Mesothelial cell of epicardium (in vitro differentiated cells): ENCODE results near the gene GEMIN2. TPM values are rescaled to one million over a fixed set of nuclear protein-coding genes. Genes with fewer than 3 reads are reported as not detected.
A peak's percentile ranks its signal among the peaks of the same experiment; 100 is the strongest.
"Not testable (repeated sequence)": the region's sequence is repeated elsewhere in the genome, so short reads cannot be mapped to it uniquely, and the experiment has no call there.

ENCODE experiments used
- DNase-seq, 2 experiments: peaks; one replicate each; pipeline ENCODE4 v3.0.0; 2021; ENCODE audit warnings: low spot score in 2 of 2; ENCODE audit not compliant: unreplicated experiment in 2 of 2
- H3K27ac Mint-ChIP-seq: 2 replicates; pipeline ENCODE4 v1.8.0; 2021; ENCODE audit warnings: mixed read lengths
- H3K27me3 Mint-ChIP-seq: 2 replicates; pipeline ENCODE4 v1.8.0; 2021; ENCODE audit warnings: low read depth, mixed read lengths
- H3K36me3 Mint-ChIP-seq: 2 replicates; pipeline ENCODE4 v1.8.0; 2021; ENCODE audit warnings: mixed read lengths
- H3K4me1 Mint-ChIP-seq: 2 replicates; pipeline ENCODE4 v1.8.0; 2021; ENCODE audit warnings: mixed read lengths
- H3K4me3 Mint-ChIP-seq: 2 replicates; pipeline ENCODE4 v1.8.0; 2021; ENCODE audit warnings: mild to moderate bottlenecking, moderate library complexity, mixed read lengths
- H3K9me3 Mint-ChIP-seq: 2 replicates; pipeline ENCODE4 v1.8.0; 2021; ENCODE audit warnings: mixed read lengths
- CTCF ChIP-seq: fragments of 200-600 bp; sonication (generic); IDR thresholded peaks from one replicate; pipeline ENCODE4 v1.5.0; 2021; ENCODE audit warnings: antibody characterized with exemption; ENCODE audit not compliant: unreplicated experiment
- total RNA-seq: library from RNA; stranded (reverse); gene quantifications from 3 replicates; pipeline ENCODE4 v1.2.1, GENCODE V29; 2021

GEMIN2 gene
- total RNA-seq, 1 donor from 2014 or later = 13.9 TPM

GRCh38 chr14:39138440-39138839 is 24.3 kb downstream of the GEMIN2 start:
- TF ChIP-seq CTCF = no peak
- H3K9me3 Mint-ChIP-seq = peaks cover 7% of the 10 kb centered on the region
- H3K36me3 Mint-ChIP-seq = peaks cover 50% of the 10 kb centered on the region
- H3K27ac Mint-ChIP-seq = peak overlapping the region; percentile 14
- H3K27me3 Mint-ChIP-seq = no peaks in the 10 kb centered on the region
- H3K4me3 Mint-ChIP-seq = no peak overlapping the region
- DNase-seq = no peak
- H3K4me1 Mint-ChIP-seq = no peaks in the 10 kb centered on the region

GRCh38 chr14:39140170-39140569 is 26.0 kb downstream of the GEMIN2 start:
- Mint-ChIP-seq H3K27me3 (no peaks in the 10 kb centered on the region), H3K4me3 (no peak overlapping the region), H3K27ac (no peak overlapping the region), H3K9me3 (peaks cover 7% of the 10 kb centered on the region), H3K36me3 (peaks cover 39% of the 10 kb centered on the region), H3K4me1 (no peaks in the 10 kb centered on the region)
- DNase-seq = no peak
- no peak for TF ChIP-seq CTCF

GRCh38 chr14:39141623-39142022 is 27.5 kb downstream of the GEMIN2 start:
- H3K36me3 Mint-ChIP-seq = peaks cover 35% of the 10 kb centered on the region
- H3K4me3 Mint-ChIP-seq, H3K27me3 Mint-ChIP-seq, H3K4me1 Mint-ChIP-seq, H3K27ac Mint-ChIP-seq, DNase-seq, H3K9me3 Mint-ChIP-seq: not testable (repeated sequence)

GRCh38 chr14:39143226-39143625 is 29.1 kb downstream of the GEMIN2 start:
- Mint-ChIP-seq H3K36me3 (peaks cover 42% of the 10 kb centered on the region), H3K9me3 (peaks cover 10% of the 10 kb centered on the region)
- not testable (repeated sequence) for H3K27ac Mint-ChIP-seq, H3K4me3 Mint-ChIP-seq, DNase-seq, H3K4me1 Mint-ChIP-seq, H3K27me3 Mint-ChIP-seq

GRCh38 chr14:39145266-39145966 is 31.3 kb downstream of the GEMIN2 start:
- no peak for TF ChIP-seq CTCF
- Mint-ChIP-seq H3K9me3 (peaks cover 10% of the 10 kb centered on the region), H3K4me3 (no peak overlapping the region), H3K27me3 (no peaks in the 10 kb centered on the region), H3K27ac (no peak overlapping the region), H3K4me1 (no peaks in the 10 kb centered on the region), H3K36me3 (peaks cover 36% of the 10 kb centered on the region)
- DNase-seq = no peak

- DNase-seq = no peak
- no peak overlapping the region for H3K4me3 Mint-ChIP-seq
- H3K9me3 Mint-ChIP-seq = no peaks in the 10 kb centered on the region
- no peak for TF ChIP-seq CTCF
- peaks cover 18% of the 10 kb centered on the region for H3K36me3 Mint-ChIP-seq
- no peaks in the 10 kb centered on the region for H3K4me1 Mint-ChIP-seq
- no peaks in the 10 kb centered on the region for H3K27me3 Mint-ChIP-seq
- H3K27ac Mint-ChIP-seq = no peak overlapping the region
These were observed 40.6 kb downstream of the GEMIN2 start for GRCh38 chr14:39154594-39155189.
